Measurements from ENCODE around the gene TARS3. TPM values are rescaled to one million over a fixed set of nuclear protein-coding genes. Genes with fewer than 3 reads are reported as not detected.

Gene TARS3
- total RNA-seq: 21.4 TPM

DNA sequence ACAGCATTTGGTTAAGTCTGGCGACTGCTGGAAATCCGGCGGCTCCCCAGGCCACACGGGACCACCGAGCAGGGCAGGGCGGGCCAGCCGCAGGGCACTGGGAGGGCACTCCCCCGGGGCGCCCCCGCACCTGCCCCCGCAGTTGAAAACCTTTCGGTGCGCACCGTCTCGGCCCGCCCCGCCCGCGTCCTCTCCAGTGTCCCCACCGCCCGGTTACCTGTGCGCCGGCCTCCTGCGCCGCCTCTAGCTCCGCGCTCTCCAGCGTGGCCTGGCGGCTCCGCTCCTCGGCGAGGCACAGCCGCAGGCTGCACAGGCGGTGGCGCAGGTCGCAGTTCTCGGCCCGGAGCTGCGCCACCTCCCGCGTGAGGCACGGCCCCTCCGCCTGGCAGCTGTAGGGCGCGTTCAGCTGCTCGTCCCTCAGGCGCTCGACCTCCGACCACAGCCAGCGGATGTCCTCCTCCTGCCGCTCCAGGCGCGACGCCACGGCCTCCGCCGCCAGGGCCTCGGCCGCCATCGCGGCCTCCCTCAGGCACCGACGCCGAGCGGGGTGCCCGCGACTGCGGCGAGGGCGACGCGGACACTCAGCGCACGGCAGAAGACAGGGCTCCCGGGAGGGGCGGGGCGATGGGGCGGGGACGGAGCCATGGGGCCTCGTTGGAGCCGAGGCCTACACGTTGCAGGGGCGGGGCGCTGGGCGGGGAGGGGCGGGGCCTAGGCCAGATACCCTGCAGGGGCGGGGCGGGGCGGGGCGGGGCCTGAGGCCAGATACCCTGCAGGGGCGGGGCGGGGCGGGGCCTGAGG, at the start of gene TARS3:
Gene TARS3 (minus strand): TSS at position 600 of the 801 bp plus-strand sequence. CDS start 86 bp downstream, at position 514.

DNA sequence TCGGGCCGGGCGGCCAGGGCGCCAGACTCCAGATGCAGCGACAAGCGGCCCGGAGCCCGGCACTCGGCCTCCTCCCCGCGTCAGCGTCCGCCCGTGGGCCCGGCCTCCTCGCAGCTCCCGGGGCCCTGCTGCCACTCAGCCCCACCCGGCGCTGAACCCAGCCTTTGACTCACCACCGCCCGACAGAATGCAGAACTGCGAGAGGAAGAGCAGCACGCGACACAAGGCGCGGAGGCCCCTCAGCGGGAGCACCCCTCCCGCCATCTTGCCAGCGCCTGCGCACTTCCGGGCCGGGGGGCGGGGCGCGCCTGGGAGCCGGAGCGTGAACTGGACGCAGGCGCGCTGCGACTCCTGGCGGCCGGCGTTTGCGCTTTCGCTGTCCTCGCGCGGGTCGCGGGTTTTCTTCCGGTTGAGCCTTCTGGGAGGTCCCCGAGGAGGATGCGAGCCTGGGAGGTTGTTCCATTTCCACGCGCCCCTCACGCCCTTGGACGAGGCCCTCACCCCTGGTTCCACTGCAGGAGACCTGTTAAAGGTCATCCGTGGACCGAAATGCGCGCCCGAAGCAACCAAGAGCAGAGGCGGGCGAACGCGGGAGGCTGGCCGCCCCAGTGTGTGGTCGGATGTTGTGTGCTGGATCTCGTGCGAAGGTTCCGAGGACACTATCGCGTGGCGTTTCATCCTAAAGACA, 72.0 kb downstream of the TARS3 start, which contains the start of gene TM2D3:
Gene TM2D3 (minus strand): TSS at position 284 of the 688 bp plus-strand sequence. CDS start 20 bp downstream, at position 264.

Small RNAs within 50 kb of the gene (small RNA-seq; reads per million reads assigned to genes)
- gene RN7SL209P (ENCODE audit: low replicate concordance) (not detected), gene RNU6-807P (ENCODE audit: low replicate concordance) (not detected)

Other genes with a start within 250 kb of the TARS3 start
- gene PCSK6, start 234.8 kb downstream of the TARS3 start, total RNA-seq: 13.4 TPM
- 75.9 TPM for gene TM2D3, start 72.1 kb downstream of the TARS3 start, total RNA-seq
- gene OR4F6, start 79.0 kb upstream of the TARS3 start, total RNA-seq: not detected
- gene OR4F15, start 87.7 kb upstream of the TARS3 start, total RNA-seq: 0.35 TPM

Data from metanephros (tissue), 2 donors.